ENCODE measurements around the gene BBS9.

DNA sequence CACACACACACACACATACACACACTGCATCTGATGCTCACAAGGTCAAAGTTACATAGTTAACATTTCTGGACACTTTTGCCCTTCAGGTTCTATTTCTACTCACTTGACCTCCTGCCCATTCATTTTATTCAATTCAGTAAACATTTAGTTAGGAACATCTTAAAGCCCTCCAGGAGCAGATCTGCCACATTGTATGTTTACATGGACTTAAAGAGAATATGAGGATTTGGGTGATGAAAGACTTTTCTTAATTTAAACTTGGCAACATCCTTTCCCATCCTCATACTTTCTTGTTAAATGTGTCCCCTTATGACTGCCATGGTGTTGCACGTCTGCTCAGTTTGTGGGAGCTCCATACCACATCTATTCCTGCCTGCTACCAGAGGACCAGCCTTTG, 453.2 kb downstream of the BBS9 start:
- TF ChIP-seq, protein P1, sequence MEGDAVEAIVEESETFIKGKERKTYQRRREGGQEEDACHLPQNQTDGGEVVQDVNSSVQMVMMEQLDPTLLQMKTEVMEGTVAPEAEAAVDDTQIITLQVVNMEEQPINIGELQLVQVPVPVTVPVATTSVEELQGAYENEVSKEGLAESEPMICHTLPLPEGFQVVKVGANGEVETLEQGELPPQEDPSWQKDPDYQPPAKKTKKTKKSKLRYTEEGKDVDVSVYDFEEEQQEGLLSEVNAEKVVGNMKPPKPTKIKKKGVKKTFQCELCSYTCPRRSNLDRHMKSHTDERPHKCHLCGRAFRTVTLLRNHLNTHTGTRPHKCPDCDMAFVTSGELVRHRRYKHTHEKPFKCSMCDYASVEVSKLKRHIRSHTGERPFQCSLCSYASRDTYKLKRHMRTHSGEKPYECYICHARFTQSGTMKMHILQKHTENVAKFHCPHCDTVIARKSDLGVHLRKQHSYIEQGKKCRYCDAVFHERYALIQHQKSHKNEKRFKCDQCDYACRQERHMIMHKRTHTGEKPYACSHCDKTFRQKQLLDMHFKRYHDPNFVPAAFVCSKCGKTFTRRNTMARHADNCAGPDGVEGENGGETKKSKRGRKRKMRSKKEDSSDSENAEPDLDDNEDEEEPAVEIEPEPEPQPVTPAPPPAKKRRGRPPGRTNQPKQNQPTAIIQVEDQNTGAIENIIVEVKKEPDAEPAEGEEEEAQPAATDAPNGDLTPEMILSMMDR (IDR thresholded peaks at IDR 0.05), result no peak
- no peak for TF ChIP-seq POLR2A (IDR thresholded peaks at IDR 0.05)
